GM18868 (cell line): ENCODE measurements around the gene CNOT6.
A peak's percentile ranks its signal among the peaks of the same experiment; 100 is the strongest.

Experiments
- ATAC-seq: cut with Tn5 transposase; IDR thresholded peaks from one replicate; pipeline ENCODE4 v1.9.1; 2021; ENCODE audit warnings: mild to moderate bottlenecking, moderate library complexity; ENCODE audit not compliant: unreplicated experiment

CNOT6 gene

DNA sequence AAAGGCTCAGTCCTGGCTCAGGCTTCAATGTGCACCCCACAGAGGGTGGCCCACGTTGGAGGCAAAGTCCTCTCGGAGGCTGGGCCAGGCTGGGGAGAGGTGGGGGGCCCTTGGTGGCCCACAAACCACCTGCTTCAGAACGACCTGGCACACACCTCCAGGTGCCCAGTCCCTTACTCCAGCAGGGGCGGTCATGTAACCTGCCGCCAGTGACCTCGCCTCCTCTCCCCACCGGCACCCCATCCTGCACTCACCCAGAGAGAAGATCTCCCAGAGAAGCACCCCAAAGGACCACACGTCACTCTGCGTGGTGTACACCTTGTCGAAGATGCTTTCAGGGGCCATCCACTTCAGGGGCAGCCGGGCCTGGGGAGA is 119.6 kb downstream of the CNOT6 start:
- ATAC-seq = no peak

DNA sequence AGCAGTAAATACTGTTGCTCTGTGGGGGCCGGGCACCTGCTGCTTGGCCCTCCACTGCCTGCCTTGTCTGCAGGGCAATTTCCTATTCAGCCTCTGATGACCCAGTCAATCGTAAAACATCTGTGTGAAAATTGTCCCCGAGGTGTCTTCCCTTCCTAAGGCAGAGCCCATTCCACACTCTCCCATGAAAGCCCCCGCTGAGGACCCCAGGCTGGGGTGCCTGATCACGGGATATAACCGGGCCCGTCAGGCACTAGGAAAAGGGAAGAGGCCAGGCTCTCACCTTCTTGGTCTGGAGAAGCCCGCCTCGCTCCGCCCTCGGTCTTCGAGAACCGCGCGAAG is 124.3 kb downstream of the CNOT6 start:
- no peak for ATAC-seq

DNA sequence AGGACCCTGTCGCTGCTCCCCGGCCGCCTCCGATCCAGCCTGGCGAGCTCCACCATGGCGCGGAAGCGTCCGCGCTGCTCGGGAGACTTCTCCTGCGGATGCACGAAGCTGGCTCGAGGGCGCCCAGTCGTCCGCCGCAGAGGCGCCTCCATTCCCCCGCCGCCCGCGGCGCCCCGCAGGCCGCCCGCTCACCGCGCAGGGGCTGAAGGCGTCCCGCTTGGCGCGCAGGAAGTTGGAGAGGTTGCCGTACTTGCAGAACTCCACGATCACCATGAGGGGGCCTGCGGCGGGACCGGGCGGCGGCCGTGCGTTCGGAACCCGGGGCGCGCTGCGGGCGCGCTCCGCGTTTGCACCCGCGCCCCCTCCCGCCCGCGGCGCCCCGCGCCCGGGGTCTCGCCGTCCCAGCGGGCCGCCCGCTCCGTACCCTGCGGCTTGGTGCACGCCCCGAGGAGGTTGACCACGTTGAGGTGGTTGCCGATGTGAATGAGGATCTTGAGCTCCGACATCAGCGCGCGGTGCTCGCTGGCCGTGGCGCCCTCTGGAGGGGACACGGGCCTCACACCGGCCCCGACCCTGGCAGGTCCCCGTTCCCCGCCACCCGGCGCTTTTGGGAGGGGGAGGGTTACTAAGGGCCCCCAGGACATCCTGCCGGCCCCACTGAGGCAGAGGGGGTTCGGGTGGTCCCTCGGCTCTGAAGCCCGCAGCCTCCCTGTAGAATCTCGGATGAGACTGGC is 124.8 kb downstream of the CNOT6 start:
- ATAC-seq = peak; percentile 56

DNA sequence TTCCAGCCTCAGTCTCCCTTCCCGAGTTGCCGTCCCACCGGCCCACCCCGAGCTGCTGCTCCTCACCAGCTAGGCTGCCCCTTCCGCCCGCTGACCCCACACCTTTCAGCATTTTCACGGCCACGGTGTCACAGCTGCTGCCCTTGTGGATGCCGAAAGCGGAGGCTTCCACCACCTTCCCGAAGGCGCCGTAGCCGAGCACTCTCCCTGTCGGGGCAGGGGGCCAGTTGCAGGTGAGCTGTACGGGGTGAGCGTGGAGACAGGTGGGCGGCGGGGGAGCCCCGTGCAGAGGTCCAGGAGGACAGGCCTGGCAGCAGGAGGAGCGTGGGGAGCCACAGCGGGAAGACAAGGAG is 125.4 kb downstream of the CNOT6 start:
- no peak for ATAC-seq

DNA sequence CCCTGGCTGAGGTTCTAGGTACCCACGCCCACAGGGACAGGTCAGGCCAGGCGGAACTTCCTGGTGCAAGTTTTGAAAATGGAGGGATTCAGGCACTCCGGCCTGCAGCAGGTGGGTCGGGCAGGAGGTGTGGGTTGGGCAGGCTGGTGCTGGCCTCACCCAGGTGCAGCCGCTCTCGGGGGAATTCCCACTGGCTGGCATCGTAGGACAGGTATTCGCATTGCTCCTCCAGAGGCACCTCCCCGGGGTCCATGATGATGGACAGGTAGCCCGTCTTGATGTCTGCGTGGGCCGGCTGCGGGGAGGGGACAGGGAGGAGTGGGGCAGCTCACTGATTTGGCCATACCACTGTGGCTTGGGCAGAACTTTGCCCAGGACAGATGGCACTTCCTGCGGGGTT is 125.8 kb downstream of the CNOT6 start:
- no peak for ATAC-seq

DNA sequence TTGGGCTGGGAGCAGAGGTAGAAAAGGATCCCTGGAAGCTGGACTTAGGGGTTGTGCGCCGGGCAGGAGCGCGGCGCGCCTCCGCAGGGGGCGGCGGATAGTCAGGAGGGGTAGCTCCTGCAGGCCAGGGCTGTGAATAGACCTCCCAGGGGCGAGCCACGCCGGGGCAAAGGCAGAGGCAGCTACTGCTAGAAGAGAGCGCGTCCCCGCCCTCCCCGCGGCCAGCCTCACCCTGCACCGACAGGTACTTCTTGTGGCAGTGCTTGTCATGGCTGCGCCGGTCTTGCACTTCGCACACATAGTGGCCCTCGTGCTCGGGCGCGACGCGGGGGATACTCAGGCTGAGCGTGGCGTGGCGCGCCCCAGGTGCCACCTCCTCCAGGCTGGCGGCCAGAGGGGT is 127.1 kb downstream of the CNOT6 start:
- no peak for ATAC-seq

DNA sequence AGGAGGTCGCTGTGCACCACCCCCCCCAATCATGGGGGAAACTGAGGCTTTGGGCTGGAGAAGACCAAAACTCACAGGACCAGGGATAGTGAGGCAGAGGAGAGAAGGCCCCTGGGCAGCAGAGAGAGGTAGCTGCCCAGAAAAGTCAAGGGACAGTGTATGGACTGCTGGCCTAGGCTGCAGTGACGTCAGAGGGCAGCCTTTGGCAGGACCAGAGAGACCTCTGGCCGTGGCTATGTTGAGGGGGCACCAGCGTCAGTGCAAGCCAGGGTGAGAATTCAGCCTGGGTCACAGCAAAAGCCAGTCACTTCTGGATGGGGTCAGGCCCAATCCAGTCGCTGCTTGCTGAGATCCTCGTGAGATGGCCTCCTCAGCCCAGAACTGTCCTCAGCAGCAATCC is 128.7 kb downstream of the CNOT6 start:
- ATAC-seq = no peak

DNA sequence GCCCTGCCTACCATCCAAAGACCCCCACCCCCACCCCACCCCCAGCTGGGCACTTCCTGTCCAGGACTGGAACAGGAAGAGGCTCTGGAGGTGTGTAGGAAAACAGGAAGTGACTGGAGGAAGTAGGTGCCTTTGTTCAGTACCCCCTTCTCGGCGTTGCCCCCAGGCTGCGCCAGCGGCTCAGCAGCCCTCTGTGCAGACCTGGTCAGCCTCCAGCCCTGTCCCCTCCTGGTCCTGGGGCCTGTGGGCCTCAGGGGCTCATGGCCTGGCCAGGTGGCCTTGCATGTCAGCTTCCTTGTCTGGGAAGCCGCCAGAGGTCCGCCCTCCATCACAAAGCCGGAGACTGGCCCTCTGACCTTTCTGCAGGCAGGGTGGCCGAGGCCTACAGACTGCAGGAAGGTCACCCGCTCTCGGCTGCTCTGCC is 129.2 kb downstream of the CNOT6 start:
- ATAC-seq = no peak

DNA sequence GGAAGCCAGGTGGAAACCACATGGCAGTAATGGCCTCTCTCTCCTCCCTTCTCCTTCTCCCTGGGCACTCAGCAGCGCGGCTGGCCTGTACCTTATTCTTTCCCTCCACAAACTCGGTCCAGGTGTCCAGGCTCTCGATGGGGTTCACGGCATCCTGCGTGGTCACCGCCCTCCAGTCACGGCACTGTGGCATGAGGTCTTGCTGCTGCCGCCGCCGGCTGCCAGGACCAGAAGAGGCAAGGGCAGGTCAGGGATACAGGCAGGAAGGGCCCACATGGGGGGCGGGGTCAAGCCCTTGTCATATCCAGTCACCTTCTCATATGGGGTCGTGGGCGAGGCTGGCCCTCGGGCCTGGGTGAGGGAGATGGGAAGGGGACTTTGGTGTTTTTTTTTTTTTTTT is 129.7 kb downstream of the CNOT6 start:
- ATAC-seq = no peak

DNA sequence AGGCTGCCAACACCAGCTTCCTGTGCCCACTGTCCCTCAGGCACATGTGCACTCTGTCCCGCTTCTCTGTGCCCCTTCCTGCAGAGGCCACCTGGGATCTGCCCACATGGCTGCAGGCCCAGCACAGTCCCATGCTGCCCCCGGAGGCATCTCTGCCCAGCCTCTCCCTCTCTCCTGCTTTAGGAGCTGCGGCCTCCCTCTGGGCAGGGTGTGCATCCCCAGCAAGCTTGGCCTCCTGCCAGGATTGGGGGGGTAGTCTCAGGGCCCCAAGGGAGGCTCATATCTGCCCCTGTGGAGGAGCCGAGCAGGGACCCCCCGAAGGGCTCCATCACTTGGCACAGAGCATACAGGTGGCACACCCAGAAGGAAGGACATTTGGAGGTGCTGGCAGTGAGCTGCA is 130.4 kb downstream of the CNOT6 start:
- no peak for ATAC-seq

DNA sequence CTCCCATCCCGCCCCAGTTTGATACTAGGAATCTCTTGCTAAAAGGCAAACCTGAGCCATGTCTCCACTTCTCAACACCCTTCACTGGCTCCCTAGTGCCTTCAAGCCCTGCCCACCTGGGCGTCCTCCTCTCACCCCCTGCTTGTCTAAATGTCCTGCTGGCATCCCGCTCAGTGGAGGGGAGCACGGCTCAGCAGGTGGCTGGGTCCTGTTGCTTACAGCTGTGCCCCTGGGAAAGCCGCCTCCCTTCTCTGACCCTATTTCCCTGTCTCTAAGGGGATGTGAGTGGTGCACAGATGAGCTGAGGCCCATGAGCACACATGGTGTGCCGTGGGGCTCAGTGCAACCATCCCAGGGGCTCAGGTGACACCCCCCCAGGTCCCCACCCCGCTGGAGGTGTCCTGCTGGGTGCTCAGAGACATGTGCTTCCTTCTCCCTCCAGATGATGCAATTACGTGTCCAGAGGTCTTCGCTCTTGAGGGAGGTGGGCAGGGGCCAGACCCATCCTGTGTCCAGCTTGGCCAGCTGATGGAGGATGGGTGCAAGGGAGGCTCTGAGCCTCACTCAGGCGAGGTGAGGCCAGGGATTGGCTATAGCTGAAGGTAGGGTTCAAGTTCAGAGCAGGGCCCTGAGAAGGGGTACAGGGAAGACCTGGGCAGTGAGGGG is 131.1 kb downstream of the CNOT6 start:
- ATAC-seq = no peak

DNA sequence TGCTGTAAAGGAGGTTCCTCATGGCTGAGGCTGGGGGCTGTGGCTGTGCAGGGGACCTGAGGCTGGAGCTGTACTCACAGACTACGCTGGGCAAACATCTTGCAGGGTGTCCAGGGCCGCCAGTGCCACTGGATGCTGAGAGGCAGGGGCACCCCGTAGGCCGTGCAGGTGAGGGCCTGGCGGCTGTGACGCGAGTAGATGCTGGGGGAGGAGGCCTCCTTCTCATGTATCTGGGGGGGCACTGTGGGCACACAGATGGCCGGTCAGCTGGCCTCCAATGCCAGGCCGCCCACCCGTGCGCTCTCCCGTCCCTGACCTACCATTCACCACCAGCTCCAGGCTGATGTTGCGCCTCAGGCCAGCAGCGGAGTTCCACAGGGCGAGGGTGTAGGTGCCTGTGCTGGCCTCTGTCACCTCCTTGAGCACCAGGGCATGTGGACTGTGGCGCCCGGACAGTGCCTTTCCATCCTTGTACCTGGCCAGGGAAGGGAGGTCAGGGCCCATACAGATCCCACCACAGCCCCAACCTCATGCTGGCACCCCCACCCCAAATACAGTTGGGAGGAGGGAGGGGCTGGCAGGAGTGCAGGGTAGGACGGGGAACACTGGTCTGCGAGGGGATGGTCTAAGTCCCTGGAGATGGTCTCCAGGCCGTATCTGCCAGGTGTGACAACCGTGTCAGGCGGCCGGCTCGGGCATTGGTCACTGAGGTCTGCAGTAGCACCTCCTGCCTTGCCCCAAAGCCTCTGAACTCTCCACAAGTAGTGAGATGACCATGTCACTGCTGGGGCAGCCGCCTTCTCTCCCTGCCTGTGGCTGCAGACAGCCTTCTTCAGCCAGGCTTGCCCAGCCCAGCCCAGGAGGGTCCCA is 131.8 kb downstream of the CNOT6 start:
- ATAC-seq = no peak

DNA sequence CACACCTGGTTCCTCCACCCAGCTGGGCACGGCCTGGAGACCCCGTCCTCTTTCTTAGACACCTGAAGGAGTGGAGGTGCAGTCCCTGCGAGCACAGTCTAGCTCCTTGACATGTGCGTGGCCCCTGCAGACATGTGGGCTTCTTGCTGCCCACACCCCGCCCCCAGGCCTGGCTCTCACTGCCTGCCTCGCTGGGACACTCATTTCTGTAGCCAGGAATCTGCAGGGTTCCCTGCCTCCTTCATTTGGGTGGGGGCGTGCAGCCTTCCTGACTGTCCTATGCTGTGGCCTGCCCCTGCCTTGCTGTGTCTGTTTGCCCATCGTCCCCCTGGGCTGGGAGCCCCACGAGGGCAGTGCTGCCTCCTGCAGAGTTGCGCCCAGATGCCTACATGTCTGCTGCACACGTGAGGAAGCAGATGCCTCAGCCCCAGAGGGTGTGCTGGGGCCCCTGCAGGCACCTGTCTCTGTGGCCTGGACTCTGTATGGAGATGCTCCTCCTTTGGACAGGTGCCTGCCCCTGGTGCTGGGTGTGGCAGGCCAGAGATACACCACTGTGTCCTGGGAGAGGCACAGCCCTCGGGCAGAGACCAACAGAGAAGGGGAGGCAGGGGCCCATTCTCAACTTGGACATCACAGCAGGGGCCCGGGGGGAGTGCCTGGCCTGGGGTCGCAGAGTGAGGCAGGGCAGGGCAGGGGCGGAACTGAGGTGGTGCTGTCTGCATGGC is 132.6 kb downstream of the CNOT6 start:
- ATAC-seq = no peak

DNA sequence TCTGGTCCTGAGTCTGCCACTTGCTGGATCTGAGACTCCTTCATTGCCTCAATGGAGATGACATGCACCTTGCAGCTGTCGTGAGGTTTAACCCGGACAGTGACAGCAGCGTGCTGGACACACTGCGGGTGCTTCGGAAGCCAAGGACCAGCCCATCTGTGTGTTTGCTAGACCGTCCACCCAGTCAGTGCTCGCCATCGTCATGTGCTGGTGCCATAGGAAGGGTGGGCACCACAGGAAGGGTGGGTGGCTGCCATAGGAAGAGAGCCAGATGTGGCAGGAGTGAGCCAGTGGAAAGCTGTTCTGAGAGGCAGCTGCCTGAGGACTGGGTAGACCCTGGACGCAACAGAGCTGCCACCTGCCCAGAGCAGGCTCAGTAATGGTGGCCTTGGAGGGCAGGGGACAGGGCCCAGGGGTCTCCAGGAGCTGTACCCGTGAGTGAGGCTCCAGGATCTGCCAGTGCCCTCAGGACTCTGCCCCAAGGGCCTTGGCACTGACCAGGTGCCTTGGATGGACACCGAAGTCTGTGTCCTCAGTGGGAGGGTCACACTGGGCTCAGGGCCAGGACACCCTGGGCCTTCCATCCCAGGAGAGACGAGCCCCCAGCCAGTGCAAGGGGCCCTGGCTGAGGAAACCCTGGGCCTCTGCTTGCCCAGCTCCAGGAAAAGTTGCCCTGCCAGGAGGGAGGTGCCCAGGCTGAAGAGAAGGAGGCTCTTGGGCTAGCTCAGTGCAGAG is 133.4 kb downstream of the CNOT6 start:
- ATAC-seq = no peak
